Measurements from ENCODE around the gene CTXND1.

- no peak for TF ChIP-seq REST (IDR thresholded peaks at IDR 0.05; ENCODE audit: low read depth)
- no peak for TF ChIP-seq TAF1 (IDR thresholded peaks at IDR 0.05; ENCODE audit: low read depth)
Measured at GRCh38 chr15:80285379-80285778, 33.4 kb upstream of the CTXND1 start.

Data from Ishikawa (cell line).